Psoas muscle (tissue), 8 donors: ENCODE data around the gene RPP14. TPM values are rescaled to one million over a fixed set of nuclear protein-coding genes. Genes with fewer than 3 reads are reported as not detected.
A peak's percentile ranks its signal among the peaks of the same experiment; 100 is the strongest.

Source experiments
- ATAC-seq, 4 donors: fragments of 200-7000 bp; cut with Tn5 transposase; one replicate each; pipeline ENCODE4 v1.9.1; 2020; ENCODE audit warnings: moderate library complexity in 3 of 4, mild to moderate bottlenecking in 2 of 4
- DNase-seq, 2 donors: peaks; one replicate each; pipeline ENCODE4 v3.0.0-alpha.2; 2020
- H3K27ac ChIP-seq: fragments of 200-600 bp; one replicate; pipeline ENCODE4 v1.8.0; 2022
- H3K27me3 ChIP-seq, 3 donors: fragments of 200-600 bp in 1 of 3; one replicate each; pipeline versions ENCODE4 v1.6.1 to v1.8.0; 2013 to 2022; ENCODE audit warnings: low read length in 2 of 3, mild to moderate bottlenecking in 2 of 3, moderate library complexity in 1 of 3; ENCODE audit not compliant: insufficient read depth in 3 of 3
- H3K36me3 ChIP-seq, 2 donors: fragments of 200-600 bp in 1 of 2; one replicate each; pipeline versions ENCODE4 v1.6.1 to v1.8.0; 2013 to 2022; ENCODE audit warnings: low read depth in 1 of 2, mild to moderate bottlenecking in 1 of 2, moderate library complexity in 1 of 2; ENCODE audit not compliant: insufficient read depth in 1 of 2
- H3K4me1 ChIP-seq: fragments of 200-600 bp; one replicate; pipeline ENCODE4 v1.8.0; 2022
- H3K4me3 ChIP-seq: fragments of 200-600 bp; one replicate; pipeline ENCODE4 v1.8.0; 2022; ENCODE audit warnings: mild to moderate bottlenecking
- H3K9me3 ChIP-seq: fragments of 200-600 bp; one replicate; pipeline ENCODE4 v1.8.0; 2022
- WGBS, 3 donors: extraction: QIAGEN DNeasy Blood & Tissue Kit; methylation state at CpG; one replicate each; pipeline versions ENCODE4 v1.1.6 to v1.1.7; 2013; 5-methylcytosine and 5-hydroxymethylcytosine counted together
- intact Hi-C, 2 donors: fragments of 100-400 bp; cut with DNase I; formaldehyde crosslinking; loops; one replicate each; pipeline versions ENCODE4 v1.11.0 to v1.14.2; 2022
- polyA plus RNA-seq, 3 donors: library from polyadenylated mRNA; stranded (reverse); fragments of 200-250 nt; gene quantifications; one replicate each; pipeline ENCODE4 v1.2.3, GENCODE V29; 2013
- total RNA-seq, 4 donors: library from RNA; stranded (reverse); fragmentation: NEBNext Ultra II Directional in 2 of 4; extraction: Animal tissue kit (Norgen Biotek cat#: 25700) in 2 of 4; gene quantifications; one replicate each; pipeline versions ENCODE4 v1.2.1 to v1.2.4, GENCODE V29; 2021 to 2023
- TF ChIP-seq, protein P1 (sequence below): fragments of 200-600 bp; IDR thresholded peaks from one replicate; pipeline ENCODE4 v1.8.0; 2022; ENCODE audit warnings: antibody characterized with exemption
- donor health status: healthy with polysubstance abuse.
- donor health status: DM: no; HTN: no; CAD: no; lungs with moderate emphysema.
- donor health status: Bipolar disorder and iron deficiency.
- donor health status: healthy.
- donor health status: DM: yes; HTN: yes; CAD: no.
- donor health status: DM: no; HTN: no; CAD: no.
- donor health status: DM: no; HTN: no; CAD: no.
- donor health status: DM: yes; HTN: yes; CAD: no.

The RPP14 gene
- total and polyA plus RNA-seq, 7 donors = 17.3 to 36.6 (median 28.0) TPM

- Histone ChIP-seq H3K27me3 (peaks cover 0 to 1% (median 0%) of the 10 kb centered on the region in 3 donors), H3K27ac (no peak overlapping the region), H3K36me3 (no peaks in the 10 kb centered on the region), H3K4me1 (no peaks in the 10 kb centered on the region), H3K9me3 (no peaks in the 10 kb centered on the region), H3K4me3 (no peak overlapping the region)
- TF ChIP-seq, protein P1, sequence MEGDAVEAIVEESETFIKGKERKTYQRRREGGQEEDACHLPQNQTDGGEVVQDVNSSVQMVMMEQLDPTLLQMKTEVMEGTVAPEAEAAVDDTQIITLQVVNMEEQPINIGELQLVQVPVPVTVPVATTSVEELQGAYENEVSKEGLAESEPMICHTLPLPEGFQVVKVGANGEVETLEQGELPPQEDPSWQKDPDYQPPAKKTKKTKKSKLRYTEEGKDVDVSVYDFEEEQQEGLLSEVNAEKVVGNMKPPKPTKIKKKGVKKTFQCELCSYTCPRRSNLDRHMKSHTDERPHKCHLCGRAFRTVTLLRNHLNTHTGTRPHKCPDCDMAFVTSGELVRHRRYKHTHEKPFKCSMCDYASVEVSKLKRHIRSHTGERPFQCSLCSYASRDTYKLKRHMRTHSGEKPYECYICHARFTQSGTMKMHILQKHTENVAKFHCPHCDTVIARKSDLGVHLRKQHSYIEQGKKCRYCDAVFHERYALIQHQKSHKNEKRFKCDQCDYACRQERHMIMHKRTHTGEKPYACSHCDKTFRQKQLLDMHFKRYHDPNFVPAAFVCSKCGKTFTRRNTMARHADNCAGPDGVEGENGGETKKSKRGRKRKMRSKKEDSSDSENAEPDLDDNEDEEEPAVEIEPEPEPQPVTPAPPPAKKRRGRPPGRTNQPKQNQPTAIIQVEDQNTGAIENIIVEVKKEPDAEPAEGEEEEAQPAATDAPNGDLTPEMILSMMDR = no peak
- intact Hi-C loops = loop anchor here in 1 of 2 donors (10.0 kb wide), 1 partner anchor 282 kb away; no protein-coding TSS in a partner anchor
- ATAC-seq = peak in 1 of 4 donors; percentile 36
- WGBS, 3 donors = 69 to 72% (median 72%) methylated on average over 6 of the region's 6 CpGs
- no peak for DNase-seq
These were observed 9.2 kb upstream of the RPP14 start for GRCh38 chr3:58296843-58297242.

- WGBS, 3 donors = 32 to 63% (median 38%) methylated on average over 3 of the region's 3 CpGs
- H3K36me3 ChIP-seq = no peaks in the 10 kb centered on the region
- ATAC-seq = peak in 3 of 4 donors; percentile 47 to 63 (median 60)
- no peak for DNase-seq
- TF ChIP-seq, protein P1 = no peak
- H3K27ac ChIP-seq = no peak overlapping the region
- H3K4me1 ChIP-seq = no peaks in the 10 kb centered on the region
- no peaks in the 10 kb centered on the region for H3K9me3 ChIP-seq
- peaks cover 0 to 1% (median 0%) of the 10 kb centered on the region in 3 donors for H3K27me3 ChIP-seq
- H3K4me3 ChIP-seq = no peak overlapping the region
- intact Hi-C loops = loop anchor here (2.0 to 10.0 kb wide), 2 partner anchors 61 to 283 kb away; partner anchors contain the start of gene ABHD6 (in 1 of the 2)
These were observed 7.9 kb upstream of the RPP14 start for GRCh38 chr3:58298190-58298589.

DNA sequence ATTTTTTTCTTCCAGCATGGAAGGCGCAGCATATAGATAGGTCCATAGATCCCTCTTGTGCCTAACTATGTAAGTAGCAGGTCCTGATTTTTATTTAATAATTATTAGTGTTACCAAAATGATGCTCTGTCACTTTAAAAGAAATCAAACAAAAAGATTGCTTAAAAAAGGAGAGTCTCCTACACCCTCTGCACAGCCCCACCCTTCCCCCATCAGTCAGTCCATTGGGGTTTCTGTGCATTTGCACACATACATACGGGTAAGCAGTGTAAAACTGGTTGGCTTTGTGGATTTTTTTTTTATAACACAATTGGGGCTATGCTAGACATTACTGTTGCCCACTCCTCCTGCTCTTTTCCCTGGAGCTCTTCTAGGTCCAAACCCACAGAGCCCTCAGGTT lies 7.0 kb upstream of the RPP14 start:
- TF ChIP-seq, protein P1 = no peak
- Histone ChIP-seq H3K27ac (no peak overlapping the region), H3K9me3 (no peaks in the 10 kb centered on the region), H3K4me3 (no peak overlapping the region), H3K4me1 (no peaks in the 10 kb centered on the region), H3K27me3 (peaks cover 0 to 1% (median 0%) of the 10 kb centered on the region in 3 donors), H3K36me3 (no peaks in the 10 kb centered on the region)
- intact Hi-C loops = loop anchor here (2.0 to 10.0 kb wide), 2 partner anchors 62 to 284 kb away; partner anchors contain the start of gene ABHD6 (in 1 of the 2)
- ATAC-seq (no peak), DNase-seq (no peak)
- 64 to 67% (median 67%) methylated on average over 2 of the region's 2 CpGs for WGBS, 3 donors

GRCh38 chr3:58299839-58300516 lies 6.1 kb upstream of the RPP14 start:
- peak in 1 of 4 donors; percentile 64 for ATAC-seq
- no peak overlapping the region for H3K4me3 ChIP-seq
- intact Hi-C loops = loop anchor here (2.0 to 10.0 kb wide), 6 partner anchors 63 to 285 kb away; partner anchors contain the start of gene ABHD6 (in 2 of the 2)
- peaks cover 0 to 1% (median 0%) of the 10 kb centered on the region in 3 donors for H3K27me3 ChIP-seq
- 14 to 17% (median 15%) methylated on average over 8 of the region's 8 CpGs for WGBS, 3 donors
- H3K4me1 ChIP-seq = no peaks in the 10 kb centered on the region
- DNase-seq = no peak
- TF ChIP-seq, protein P1 = peak; percentile 48
- H3K36me3 ChIP-seq = no peaks in the 10 kb centered on the region
- no peak overlapping the region for H3K27ac ChIP-seq
- H3K9me3 ChIP-seq = no peaks in the 10 kb centered on the region
